IgD-negative memory B cell (primary cell): Measurements from ENCODE around the gene TEX54. TPM values are rescaled to one million over a fixed set of nuclear protein-coding genes. Genes with fewer than 3 reads are reported as not detected.
"Not testable (repeated sequence)": the region's sequence is repeated elsewhere in the genome, so short reads cannot be mapped to it uniquely, and the experiment has no call there.

Source experiments
- H3K27ac Mint-ChIP-seq, 3 donors: one replicate each; pipeline ENCODE4 v1.8.0; 2020 to 2022; ENCODE audit warnings: mild to moderate bottlenecking in 3 of 3, mixed read lengths in 3 of 3, moderate library complexity in 1 of 3
- H3K27me3 Mint-ChIP-seq: one replicate; pipeline ENCODE4 v1.8.0; 2021; ENCODE audit warnings: mixed read lengths
- H3K36me3 Mint-ChIP-seq: one replicate; pipeline ENCODE4 v1.8.0; 2020; ENCODE audit warnings: mild to moderate bottlenecking, mixed read lengths
- H3K4me1 Mint-ChIP-seq, 3 donors: one replicate each; pipeline ENCODE4 v1.8.0; 2020 to 2022; ENCODE audit warnings: mixed read lengths in 3 of 3, mild to moderate bottlenecking in 1 of 3
- H3K4me3 Mint-ChIP-seq, 4 donors: one replicate each; pipeline ENCODE4 v1.8.0; 2020 to 2022; ENCODE audit warnings: mild to moderate bottlenecking in 4 of 4, mixed read lengths in 4 of 4, moderate library complexity in 3 of 4
- H3K9me3 Mint-ChIP-seq, 3 donors: one replicate each; pipeline ENCODE4 v1.8.0; 2020 to 2021; ENCODE audit warnings: mixed read lengths in 3 of 3, mild to moderate bottlenecking in 1 of 3
- polyA plus RNA-seq: library from polyadenylated mRNA; unstranded; fragments of 300-500 nt; fragmentation: Illumina TruSeq; gene quantifications from one replicate; pipeline ENCODE4 v1.2.3, GENCODE V29; 2021

TEX54 gene
- polyA plus RNA-seq, result not detected

DNA sequence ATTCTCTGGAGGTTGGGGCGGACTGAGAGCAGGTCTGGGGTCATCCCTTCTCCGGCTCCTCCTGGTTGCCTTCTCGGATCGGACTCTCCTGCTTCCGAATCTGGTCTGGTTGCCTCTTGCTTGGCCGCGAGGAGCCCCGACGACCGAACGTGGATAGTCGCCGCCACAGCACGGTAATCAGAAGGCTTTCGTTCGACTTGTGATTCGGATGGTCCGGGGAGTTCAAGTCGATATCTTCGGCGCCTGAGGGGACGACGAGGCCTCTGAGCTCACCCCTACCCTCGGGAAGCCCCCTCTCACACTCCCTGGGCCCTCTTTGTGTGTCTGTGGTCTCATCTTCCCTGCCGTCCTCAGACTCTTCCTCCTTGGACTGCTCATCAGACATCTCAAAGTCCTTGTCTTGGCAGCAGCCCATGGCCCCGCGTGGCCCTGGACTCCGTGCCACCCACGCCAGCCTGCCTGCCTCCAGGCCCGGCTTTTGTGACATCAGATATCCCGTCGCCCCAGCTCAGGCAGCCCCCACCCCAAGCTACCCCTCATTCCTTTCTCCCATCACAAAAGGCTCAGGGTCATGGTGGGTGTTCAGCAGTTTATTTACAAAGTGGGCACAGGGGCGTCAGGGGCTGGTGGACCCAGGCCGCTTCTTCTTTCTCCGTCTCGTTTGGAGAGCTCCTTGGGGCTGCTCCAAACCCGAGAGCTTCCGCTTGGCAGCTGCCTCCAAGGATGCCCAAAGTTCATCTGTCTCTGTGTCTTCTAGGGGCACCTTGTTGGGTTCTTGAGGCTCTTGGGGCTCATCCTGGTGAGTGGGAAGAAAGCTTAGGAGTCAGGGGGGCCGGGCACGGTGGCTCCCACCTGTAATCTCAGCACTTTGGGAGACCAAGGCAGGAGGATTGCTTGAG, at the start of gene TEX54:
Gene TEX54, minus strand, starts transcription at position 506 of the 899 bp plus-strand sequence.
- no peaks in the 10 kb centered on the region for H3K27me3 Mint-ChIP-seq

DNA sequence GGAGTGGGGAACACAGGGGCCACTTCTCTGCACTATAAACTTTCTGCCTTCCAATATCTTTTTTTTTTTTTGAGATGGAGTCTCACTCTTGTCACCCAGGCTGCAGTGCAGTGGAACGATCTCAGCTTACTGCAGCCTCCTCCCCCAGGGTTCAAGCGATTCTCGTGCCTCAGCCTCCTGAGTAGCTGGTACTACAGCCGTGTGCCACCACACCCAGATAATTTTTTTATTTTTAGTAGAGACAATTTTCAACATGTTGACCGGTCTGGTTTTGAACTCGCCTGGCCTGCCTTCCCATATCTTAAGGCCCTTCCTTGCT, 49.7 kb upstream of the TEX54 start:
- Mint-ChIP-seq H3K9me3 (no peaks in the 10 kb centered on the region), H3K27ac (peak overlapping the region in 2 of 3 donors; percentile 95 to 98), H3K36me3 (peaks cover 8% of the 10 kb centered on the region), H3K4me1 (peaks cover 24 to 47% (median 27%) of the 10 kb centered on the region in 3 donors), H3K27me3 (no peaks in the 10 kb centered on the region), H3K4me3 (peak overlapping the region; percentile 62 to 100 (median 100))

More for the DNA sequence above, at the start of gene TEX54:
- H3K4me1 Mint-ChIP-seq, result peaks cover 17 to 28% (median 27%) of the 10 kb centered on the region in 3 donors
- peak within 1 kb of the TSS; percentile 93 to 100 (median 96) for H3K4me3 Mint-ChIP-seq
- no peaks in the 10 kb centered on the region for H3K9me3 Mint-ChIP-seq
- peaks cover 11% of the 10 kb centered on the region for H3K36me3 Mint-ChIP-seq
- H3K27ac Mint-ChIP-seq, result peak within 1 kb of the TSS; percentile 94 to 99 (median 99)

DNA sequence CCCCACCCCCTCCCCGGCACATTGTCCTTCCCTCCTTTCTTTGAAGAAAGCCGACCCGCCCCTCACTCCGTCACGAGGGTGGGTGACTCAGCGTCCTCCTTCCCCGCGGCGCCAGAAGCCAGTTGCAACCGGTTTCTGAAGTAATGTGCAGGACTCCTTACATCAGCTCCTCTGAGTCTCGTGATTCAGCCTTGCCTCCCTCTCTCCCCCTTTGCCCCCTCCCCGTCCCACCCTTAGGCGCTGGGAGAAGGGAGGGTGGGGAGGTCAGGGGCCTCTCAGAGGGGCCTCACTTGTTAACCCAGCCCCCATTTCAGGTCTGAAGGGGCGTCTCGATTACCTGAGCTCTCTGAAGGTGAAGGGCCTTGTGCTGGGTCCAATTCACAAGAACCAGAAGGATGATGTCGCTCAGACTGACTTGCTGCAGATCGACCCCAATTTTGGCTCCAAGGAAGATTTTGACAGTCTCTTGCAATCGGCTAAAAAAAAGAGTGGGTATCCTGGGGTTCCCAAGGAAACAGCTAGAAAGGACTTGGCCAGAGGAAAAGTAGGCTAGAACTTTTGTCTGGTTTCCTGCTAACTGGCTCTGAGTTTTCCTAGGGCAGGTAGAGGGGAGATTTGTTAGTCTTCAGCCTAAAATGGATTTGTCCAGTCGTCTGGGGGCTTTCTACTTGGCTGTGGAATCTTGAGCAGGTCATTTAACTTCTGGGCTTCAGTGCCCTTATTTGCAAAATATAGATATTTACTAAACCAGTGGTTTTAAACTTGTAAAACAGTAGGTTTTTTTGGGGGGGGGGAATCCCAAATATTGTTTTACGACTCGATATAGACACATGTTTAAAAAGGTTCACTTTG, 49.2 kb upstream of the TEX54 start:
- H3K4me1 Mint-ChIP-seq, result peaks cover 24 to 50% (median 27%) of the 10 kb centered on the region in 3 donors
- peak overlapping the region; percentile 98 to 100 (median 100) for H3K27ac Mint-ChIP-seq
- peak overlapping the region; percentile 99 to 100 (median 100) for H3K4me3 Mint-ChIP-seq
- no peaks in the 10 kb centered on the region for H3K27me3 Mint-ChIP-seq
- no peaks in the 10 kb centered on the region for H3K9me3 Mint-ChIP-seq
- H3K36me3 Mint-ChIP-seq, result peaks cover 8% of the 10 kb centered on the region

DNA sequence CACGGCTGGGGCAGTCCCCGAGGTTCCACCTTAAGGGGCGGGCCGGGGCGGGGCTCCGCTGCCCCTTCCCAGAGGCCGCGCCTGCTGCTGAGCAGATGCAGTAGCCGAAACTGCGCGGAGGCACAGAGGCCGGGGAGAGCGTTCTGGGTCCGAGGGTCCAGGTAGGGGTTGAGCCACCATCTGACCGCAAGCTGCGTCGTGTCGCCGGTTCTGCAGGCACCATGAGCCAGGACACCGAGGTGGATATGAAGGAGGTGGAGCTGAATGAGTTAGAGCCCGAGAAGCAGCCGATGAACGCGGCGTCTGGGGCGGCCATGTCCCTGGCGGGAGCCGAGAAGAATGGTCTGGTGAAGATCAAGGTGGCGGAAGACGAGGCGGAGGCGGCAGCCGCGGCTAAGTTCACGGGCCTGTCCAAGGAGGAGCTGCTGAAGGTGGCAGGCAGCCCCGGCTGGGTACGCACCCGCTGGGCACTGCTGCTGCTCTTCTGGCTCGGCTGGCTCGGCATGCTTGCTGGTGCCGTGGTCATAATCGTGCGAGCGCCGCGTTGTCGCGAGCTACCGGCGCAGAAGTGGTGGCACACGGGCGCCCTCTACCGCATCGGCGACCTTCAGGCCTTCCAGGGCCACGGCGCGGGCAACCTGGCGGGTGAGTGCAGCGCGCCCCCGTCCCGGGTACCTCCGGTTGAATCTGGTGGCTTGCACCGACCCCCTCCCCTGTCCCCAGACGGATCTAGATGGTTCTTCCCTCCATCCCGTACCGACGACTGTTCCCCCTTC, 48.4 kb upstream of the TEX54 start, which contains the start of gene SLC3A2:
Gene SLC3A2, plus strand, starts transcription at position 94 of the 776 bp plus-strand sequence. Its CDS starts 128 bp downstream, at position 222.
- H3K27me3 Mint-ChIP-seq, result no peaks in the 10 kb centered on the region
- peaks cover 24 to 52% (median 27%) of the 10 kb centered on the region in 3 donors for H3K4me1 Mint-ChIP-seq
- peak within 1 kb of the TSS; percentile 98 to 100 (median 100) for H3K27ac Mint-ChIP-seq
- no peaks in the 10 kb centered on the region for H3K9me3 Mint-ChIP-seq
- peaks cover 8% of the 10 kb centered on the region for H3K36me3 Mint-ChIP-seq
- H3K4me3 Mint-ChIP-seq, result peak within 1 kb of the TSS; percentile 99 to 100 (median 100)

DNA sequence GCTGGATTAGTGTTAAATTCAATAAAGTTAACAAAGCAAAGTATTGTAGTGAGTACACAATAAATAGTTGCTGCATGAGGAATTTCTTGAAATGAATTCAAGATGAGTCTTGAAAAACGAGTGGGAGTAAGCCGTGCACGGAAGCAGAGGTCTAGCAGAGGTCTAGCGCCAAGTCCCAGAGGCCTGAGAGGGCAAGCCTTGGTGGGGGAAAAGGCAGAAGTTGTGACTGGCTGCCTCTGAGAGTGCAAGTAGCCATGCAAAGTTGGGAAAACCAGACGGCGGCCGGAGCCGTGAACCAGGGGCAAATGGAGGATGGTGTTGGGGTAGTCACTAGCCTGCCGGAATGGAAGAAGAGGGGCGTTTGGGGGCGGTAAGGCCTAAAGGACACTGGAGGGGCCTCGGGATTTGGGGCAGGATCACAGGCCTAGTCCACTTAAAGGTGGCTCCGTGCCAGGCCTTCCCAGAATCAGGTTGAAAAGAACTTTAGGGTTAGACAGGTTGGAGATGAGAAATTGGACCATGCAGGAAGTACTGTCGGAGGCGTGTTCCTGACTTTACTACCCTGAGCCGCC, 47.7 kb upstream of the TEX54 start:
- H3K4me1 Mint-ChIP-seq, result peaks cover 24 to 54% (median 25%) of the 10 kb centered on the region in 3 donors
- peak overlapping the region; percentile 98 to 100 (median 100) for H3K27ac Mint-ChIP-seq

DNA sequence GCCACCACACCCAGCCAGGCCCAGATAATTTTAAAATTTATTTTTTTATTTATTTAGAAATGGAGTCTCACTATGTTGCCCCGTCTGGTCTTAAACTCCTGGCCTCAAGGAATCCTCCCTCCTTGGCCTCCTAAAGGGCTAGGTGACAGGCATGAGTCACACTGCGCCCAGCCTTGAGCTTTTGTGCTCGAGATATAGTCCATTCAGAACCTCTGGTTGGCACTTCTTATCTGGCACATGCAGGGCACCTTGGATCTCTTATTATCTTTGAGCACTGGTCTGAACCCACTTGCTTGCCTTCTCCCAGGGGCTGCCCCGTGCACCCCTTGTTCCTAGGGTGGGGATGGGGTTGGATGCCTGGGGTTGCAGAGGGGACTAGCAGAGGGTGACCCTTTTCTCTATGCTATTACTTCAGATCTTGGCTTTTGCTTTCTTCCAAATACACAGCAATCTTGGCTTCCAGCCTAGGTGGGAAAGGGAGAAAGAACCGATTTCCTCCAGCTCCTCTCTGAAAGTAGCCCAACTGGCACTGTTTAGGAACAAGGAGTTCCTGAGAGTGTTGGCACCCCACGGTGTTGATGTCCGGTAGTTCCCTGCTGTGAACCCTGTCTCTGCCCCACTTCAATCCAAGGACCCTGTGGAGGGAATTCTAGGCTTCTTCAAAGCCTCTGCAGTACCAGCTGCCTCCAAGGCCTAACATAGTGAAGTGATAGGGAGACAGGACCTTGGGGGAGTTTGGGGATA, 46.8 kb upstream of the TEX54 start:
- Mint-ChIP-seq H3K4me3 (peak overlapping the region; percentile 99 to 100 (median 100)), H3K9me3 (no peaks in the 10 kb centered on the region), H3K36me3 (peaks cover 8% of the 10 kb centered on the region)

More for the DNA sequence above, 47.7 kb upstream of the TEX54 start:
- no peaks in the 10 kb centered on the region for H3K9me3 Mint-ChIP-seq
- H3K27me3 Mint-ChIP-seq, result no peaks in the 10 kb centered on the region
- H3K36me3 Mint-ChIP-seq, result peaks cover 8% of the 10 kb centered on the region
- peak overlapping the region; percentile 99 to 100 (median 100) for H3K4me3 Mint-ChIP-seq

DNA sequence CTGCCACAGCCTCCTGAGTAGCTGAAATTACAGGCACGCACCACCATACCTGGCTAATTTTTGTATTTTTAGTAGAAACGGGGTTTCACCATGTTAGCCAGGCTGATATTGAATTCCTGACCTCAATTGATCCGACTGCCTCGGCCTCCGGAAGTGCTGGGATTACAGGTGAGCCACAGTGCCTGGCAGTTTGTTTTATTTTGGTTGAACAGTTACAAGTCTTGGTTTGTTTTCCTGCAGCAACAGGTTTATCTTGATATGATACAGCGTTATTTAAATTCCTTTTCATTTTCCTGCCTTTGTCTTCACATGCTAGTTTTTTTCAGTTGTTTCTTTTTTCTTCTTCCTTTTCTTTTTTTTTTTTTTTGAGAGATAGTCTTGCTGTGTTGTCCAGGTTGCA, 44.1 kb upstream of the TEX54 start:
- H3K4me3 Mint-ChIP-seq, result peak overlapping the region in 1 of 4 donors; percentile 61
- no peaks in the 10 kb centered on the region for H3K9me3 Mint-ChIP-seq
- H3K27ac Mint-ChIP-seq, result peak overlapping the region in 1 of 3 donors; percentile 27
- no peaks in the 10 kb centered on the region for H3K27me3 Mint-ChIP-seq
- no peaks in the 10 kb centered on the region for H3K36me3 Mint-ChIP-seq
- H3K4me1 Mint-ChIP-seq, result peaks cover 8 to 30% (median 11%) of the 10 kb centered on the region in 3 donors

More for the DNA sequence above, 46.8 kb upstream of the TEX54 start:
- peaks cover 24 to 54% (median 25%) of the 10 kb centered on the region in 3 donors for H3K4me1 Mint-ChIP-seq
- no peaks in the 10 kb centered on the region for H3K27me3 Mint-ChIP-seq
- H3K27ac Mint-ChIP-seq, result peak overlapping the region in 1 of 3 donors; percentile 98

DNA sequence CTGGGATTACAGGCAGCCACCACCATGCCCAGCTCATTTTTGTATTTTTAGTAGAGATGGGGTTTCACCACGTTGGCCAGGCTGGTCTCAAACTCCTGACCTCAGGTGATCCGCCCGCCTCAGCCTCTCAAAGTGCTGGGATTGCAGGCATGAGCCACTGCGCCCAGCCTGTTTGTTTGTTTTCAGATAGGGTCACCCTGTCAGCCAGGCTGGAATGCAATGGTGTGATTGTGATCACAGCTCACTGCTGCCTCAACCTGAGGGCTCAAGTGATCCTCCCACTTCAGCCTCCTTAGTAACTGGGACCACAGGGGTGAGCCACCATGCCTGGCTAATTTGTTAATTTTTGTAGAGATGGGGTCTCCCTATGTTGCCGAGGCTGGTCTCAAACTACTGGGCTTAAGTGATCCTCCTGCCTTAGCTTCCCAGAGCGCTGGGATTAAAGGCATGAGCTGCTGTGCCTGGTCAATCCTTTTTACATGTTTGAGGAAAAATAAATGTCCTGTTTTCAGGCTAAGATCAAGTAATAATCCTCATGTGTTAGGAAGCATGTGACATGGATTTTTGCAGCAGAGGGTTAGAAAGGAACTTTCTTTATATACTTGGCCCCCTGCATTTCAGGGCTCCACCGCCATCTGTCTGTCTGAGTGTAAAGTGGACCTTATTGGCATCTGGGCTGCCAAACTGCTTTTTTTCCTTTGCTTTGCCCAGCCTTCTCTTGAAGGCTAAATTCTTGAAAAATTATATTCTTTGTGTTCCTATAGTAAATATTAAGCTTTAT, 43.2 kb upstream of the TEX54 start:
- H3K36me3 Mint-ChIP-seq, result no peaks in the 10 kb centered on the region
- peaks cover 8 to 23% (median 11%) of the 10 kb centered on the region in 3 donors for H3K4me1 Mint-ChIP-seq
- H3K27me3 Mint-ChIP-seq, result no peaks in the 10 kb centered on the region
- H3K27ac Mint-ChIP-seq, result peak overlapping the region in 1 of 3 donors; percentile 93
- H3K4me3 Mint-ChIP-seq, result peak overlapping the region in 1 of 4 donors; percentile 61
- no peaks in the 10 kb centered on the region for H3K9me3 Mint-ChIP-seq

DNA sequence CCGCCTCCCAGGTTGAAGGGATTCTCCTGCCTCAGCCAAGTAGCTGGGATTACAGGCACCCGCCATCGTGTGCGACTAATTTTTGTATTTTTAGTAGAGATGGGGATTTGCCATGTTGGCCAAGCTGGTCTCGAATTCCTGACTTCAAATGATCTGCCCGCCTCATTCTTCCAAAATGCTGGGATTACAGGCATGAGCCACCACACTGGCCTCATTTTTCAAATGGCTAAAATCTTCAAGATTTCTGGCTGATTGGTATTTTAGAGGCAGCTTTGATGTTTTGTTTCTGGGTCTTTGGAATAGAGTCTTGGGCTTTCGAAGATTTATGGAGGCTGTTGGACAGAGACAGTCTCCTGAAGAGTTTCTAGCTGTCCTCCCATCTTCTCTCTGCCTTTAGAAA, 42.2 kb upstream of the TEX54 start:
- Mint-ChIP-seq H3K27me3 (no peaks in the 10 kb centered on the region), H3K27ac (no peak overlapping the region), H3K4me1 (peaks cover 4 to 13% (median 4%) of the 10 kb centered on the region in 3 donors), H3K36me3 (no peaks in the 10 kb centered on the region), H3K9me3 (no peaks in the 10 kb centered on the region), H3K4me3 (no peak overlapping the region)

DNA sequence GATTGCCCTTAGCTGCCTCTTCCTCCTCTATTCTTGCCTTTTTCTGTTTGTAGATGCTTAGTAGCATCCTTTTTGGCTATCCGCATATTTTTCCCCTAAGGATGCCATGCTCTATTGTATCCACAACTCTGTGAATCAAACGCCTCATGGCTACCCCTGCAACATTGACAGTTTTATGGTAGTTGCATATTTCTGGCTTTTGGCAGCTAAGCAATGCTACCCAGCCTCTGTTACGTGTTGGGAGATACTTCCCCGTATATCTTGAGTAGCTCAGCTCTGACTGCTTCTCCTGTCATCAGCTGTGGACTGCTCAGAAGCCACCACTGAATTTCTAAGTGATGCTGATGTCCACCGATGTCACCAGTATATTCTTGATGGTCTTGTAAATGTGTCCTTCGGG, 33.0 kb upstream of the TEX54 start:
- no peaks in the 10 kb centered on the region for H3K36me3 Mint-ChIP-seq
- peaks cover 5 to 11% (median 5%) of the 10 kb centered on the region in 3 donors for H3K4me1 Mint-ChIP-seq
- no peaks in the 10 kb centered on the region for H3K27me3 Mint-ChIP-seq
- no peak overlapping the region for H3K27ac Mint-ChIP-seq
- H3K9me3 Mint-ChIP-seq, result no peaks in the 10 kb centered on the region
- H3K4me3 Mint-ChIP-seq, result no peak overlapping the region

DNA sequence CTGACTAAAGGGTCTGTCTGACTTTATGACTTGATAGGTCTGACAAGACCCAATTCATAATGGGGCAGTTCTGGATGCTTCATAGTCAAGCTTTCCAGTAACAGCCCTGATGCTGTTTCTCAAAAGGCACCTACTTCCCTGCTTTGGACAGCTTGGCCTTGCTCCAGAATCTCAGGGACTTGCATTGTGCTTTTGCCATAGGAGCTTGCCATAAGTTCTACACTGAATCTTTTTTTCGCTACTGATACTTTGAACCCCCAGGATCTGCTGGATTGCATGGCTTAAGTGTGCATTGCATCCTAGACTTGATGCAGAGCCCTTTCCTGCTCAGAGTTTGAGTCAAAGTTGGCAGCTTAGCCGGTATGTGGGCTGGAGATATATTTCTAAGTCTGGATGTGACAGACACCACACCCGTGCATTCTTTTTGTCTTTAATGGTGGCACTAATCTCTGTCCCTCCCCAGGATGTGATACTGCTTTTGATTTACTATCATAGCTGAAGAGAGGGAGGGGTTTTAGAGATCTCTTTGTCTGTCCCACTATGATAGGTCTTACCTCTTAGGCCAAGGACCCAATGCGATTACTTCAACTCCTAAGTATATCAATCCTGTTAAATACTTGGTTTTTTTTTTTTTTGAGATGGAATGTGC, 31.2 kb upstream of the TEX54 start:
- H3K27me3 Mint-ChIP-seq, result no peaks in the 10 kb centered on the region
- H3K9me3 Mint-ChIP-seq, result no peaks in the 10 kb centered on the region
- peaks cover 5 to 11% (median 5%) of the 10 kb centered on the region in 3 donors for H3K4me1 Mint-ChIP-seq
- no peaks in the 10 kb centered on the region for H3K36me3 Mint-ChIP-seq
- H3K27ac Mint-ChIP-seq, result no peak overlapping the region
- no peak overlapping the region for H3K4me3 Mint-ChIP-seq

DNA sequence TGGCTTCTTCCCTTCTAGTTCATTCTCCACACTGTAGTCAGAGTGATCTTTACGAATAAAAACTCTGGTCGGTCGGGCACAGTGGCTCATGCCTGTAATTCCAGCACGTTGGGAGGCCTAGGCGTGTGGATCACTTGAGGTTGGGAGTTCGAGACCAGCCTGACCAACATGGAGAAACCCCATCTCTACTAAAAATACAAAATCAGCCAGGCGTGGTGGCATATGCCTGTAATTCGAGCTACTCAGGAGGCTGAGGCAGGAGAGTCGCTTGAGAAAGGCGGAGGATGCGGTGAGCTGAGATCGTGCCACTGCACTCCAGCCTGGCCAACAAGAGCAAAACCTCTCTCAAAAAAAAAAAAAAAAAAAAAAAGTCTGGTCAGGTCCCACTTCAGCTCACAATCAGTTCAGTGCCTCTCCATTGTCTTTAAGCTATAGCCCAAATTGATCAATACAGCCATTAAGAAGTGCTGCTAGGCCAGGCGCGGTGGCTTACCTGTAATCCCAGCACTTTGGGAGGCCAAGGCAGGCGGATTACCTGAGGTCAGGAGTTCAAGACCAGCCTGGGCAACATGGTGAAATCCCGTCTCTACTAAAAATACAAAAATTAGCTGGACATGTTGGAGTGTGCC, 29.0 kb upstream of the TEX54 start:
- not testable (repeated sequence) for H3K9me3 Mint-ChIP-seq, H3K27me3 Mint-ChIP-seq, H3K36me3 Mint-ChIP-seq
- Mint-ChIP-seq H3K4me1 (peaks cover 5 to 20% (median 9%) of the 10 kb centered on the region in 3 donors), H3K4me3 (peak overlapping the region in 1 of 4 donors; percentile 34), H3K27ac (peak overlapping the region in 1 of 3 donors; percentile 82)
